MM.1S (cell line): ENCODE measurements around the gene BRMS1L.

Experiments used
- DNase-seq: peaks from one replicate; pipeline ENCODE4 v3.0.0-alpha.2; 2015
- H2AFZ ChIP-seq: fragments of 300-600 bp; sonication (generic); 2 replicates; pipeline ENCODE4 v1.6.0; 2016; ENCODE audit warnings: antibody characterized with exemption, low read length
- H3F3A ChIP-seq: fragments of 300-600 bp; sonication (generic); 2 replicates; pipeline ENCODE4 v1.6.1; 2016; ENCODE audit warnings: mild to moderate bottlenecking, antibody characterized with exemption, low read length, moderate library complexity, mixed read lengths; ENCODE audit not compliant: insufficient read depth
- H3K27ac ChIP-seq: fragments of 300-600 bp; sonication (generic); 2 replicates; pipeline ENCODE4 v1.5.1; 2016; ENCODE audit warnings: mild to moderate bottlenecking, low read length
- H3K27me3 ChIP-seq: fragments of 300-600 bp; sonication (generic); replicated peaks from 2 replicates; pipeline ENCODE4 v1.6.0; 2016; ENCODE audit warnings: low read length; ENCODE audit not compliant: insufficient read depth
- H3K36me3 ChIP-seq: fragments of 300-600 bp; sonication (generic); replicated peaks from 2 replicates; pipeline ENCODE4 v1.6.1; 2016; ENCODE audit warnings: mild to moderate bottlenecking, low read length, mixed read lengths; ENCODE audit not compliant: insufficient read depth
- H3K4me1 ChIP-seq: fragments of 300-600 bp; sonication (generic); 2 replicates; pipeline ENCODE4 v1.6.1; 2016; ENCODE audit warnings: low read length, mixed read lengths
- H3K4me2 ChIP-seq: fragments of 300-600 bp; sonication (generic); 2 replicates; pipeline ENCODE4 v1.6.0; 2016; ENCODE audit warnings: low read depth, low read length
- H3K4me3 ChIP-seq: fragments of 300-600 bp; sonication (generic); 2 replicates; pipeline ENCODE4 v1.5.1; 2016; ENCODE audit warnings: low read length, mixed read lengths
- H3K79me2 ChIP-seq: fragments of 300-600 bp; sonication (generic); 2 replicates; pipeline ENCODE4 v1.6.1; 2016; ENCODE audit warnings: mixed run types, low read length, mixed read lengths
- H3K9ac ChIP-seq: fragments of 300-600 bp; sonication (generic); 2 replicates; pipeline ENCODE4 v1.6.1; 2016; ENCODE audit warnings: low read length, mixed read lengths
- H3K9me2 ChIP-seq: fragments of 300-600 bp; sonication (generic); replicated peaks from 2 replicates; pipeline ENCODE4 v1.6.1; 2016; ENCODE audit warnings: mild to moderate bottlenecking, low read length, mixed read lengths; ENCODE audit not compliant: insufficient read depth
- H3K9me3 ChIP-seq: fragments of 300-600 bp; sonication (generic); replicated peaks from 2 replicates; pipeline ENCODE4 v1.6.1; 2016; ENCODE audit warnings: mild to moderate bottlenecking, low read length, mixed read lengths; ENCODE audit not compliant: insufficient read depth
- H4K20me1 ChIP-seq: fragments of 300-600 bp; sonication (generic); 2 replicates; pipeline ENCODE4 v1.6.1; 2016; ENCODE audit warnings: mild to moderate bottlenecking, low read length, moderate library complexity, mixed read lengths; ENCODE audit not compliant: insufficient read depth
- EZH2 ChIP-seq: fragments of 300-600 bp; sonication (generic); optimal IDR thresholded peaks from 2 replicates; pipeline ENCODE3; 2017; ENCODE audit warnings: low read depth, mild to moderate bottlenecking, antibody characterized with exemption, low read length, mixed read lengths
- EZH2phosphoT487 ChIP-seq: fragments of 300-600 bp; sonication (generic); IDR thresholded peaks from 2 replicates; pipeline ENCODE4 v1.6.1; 2018; ENCODE audit warnings: antibody characterized with exemption, low read length
- TF ChIP-seq, protein P1 (sequence below): fragments of 300-600 bp; sonication (generic); IDR thresholded peaks from 2 replicates; pipeline ENCODE4 v1.5.1; 2016; ENCODE audit warnings: antibody characterized with exemption, low read length, mixed read lengths

BRMS1L gene

DNA sequence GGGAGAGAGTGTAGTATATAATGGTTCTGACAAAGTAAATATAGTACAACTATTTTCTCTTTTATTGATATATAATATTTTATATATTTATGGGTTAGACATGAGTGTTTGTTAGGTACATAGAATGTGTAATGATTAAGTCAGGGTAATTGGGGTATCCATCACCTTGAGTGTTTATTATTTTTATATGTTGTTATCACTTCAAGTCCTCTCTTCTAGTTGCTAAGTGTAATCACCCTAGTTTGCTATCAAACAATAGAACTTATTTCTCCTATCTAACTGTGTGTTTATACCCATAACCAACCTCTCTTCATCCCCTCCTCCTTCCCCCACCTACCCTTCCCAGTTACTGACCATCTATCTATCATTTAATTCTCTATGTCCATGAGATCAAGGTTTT lies 64.2 kb downstream of the BRMS1L start:
- no peaks in the 10 kb centered on the region for H3K9me3 ChIP-seq
- H4K20me1 ChIP-seq, result no peaks in the 10 kb centered on the region
- TF ChIP-seq, protein P1, sequence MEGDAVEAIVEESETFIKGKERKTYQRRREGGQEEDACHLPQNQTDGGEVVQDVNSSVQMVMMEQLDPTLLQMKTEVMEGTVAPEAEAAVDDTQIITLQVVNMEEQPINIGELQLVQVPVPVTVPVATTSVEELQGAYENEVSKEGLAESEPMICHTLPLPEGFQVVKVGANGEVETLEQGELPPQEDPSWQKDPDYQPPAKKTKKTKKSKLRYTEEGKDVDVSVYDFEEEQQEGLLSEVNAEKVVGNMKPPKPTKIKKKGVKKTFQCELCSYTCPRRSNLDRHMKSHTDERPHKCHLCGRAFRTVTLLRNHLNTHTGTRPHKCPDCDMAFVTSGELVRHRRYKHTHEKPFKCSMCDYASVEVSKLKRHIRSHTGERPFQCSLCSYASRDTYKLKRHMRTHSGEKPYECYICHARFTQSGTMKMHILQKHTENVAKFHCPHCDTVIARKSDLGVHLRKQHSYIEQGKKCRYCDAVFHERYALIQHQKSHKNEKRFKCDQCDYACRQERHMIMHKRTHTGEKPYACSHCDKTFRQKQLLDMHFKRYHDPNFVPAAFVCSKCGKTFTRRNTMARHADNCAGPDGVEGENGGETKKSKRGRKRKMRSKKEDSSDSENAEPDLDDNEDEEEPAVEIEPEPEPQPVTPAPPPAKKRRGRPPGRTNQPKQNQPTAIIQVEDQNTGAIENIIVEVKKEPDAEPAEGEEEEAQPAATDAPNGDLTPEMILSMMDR, result no peak
- TF ChIP-seq EZH2phosphoT487, result no peak
- no peaks in the 10 kb centered on the region for H3K9me2 ChIP-seq
- H3K4me3 ChIP-seq, result no peak overlapping the region
- H3K27ac ChIP-seq, result no peak overlapping the region
- no peaks in the 10 kb centered on the region for H3K4me1 ChIP-seq
- no peaks in the 10 kb centered on the region for H3F3A ChIP-seq
- H3K79me2 ChIP-seq, result no peaks in the 10 kb centered on the region
- DNase-seq, result no peak
- no peaks in the 10 kb centered on the region for H3K36me3 ChIP-seq
- no peaks in the 10 kb centered on the region for H3K27me3 ChIP-seq
- H3K9ac ChIP-seq, result no peak overlapping the region
- no peak overlapping the region for H2AFZ ChIP-seq
- H3K4me2 ChIP-seq, result no peak overlapping the region

DNA sequence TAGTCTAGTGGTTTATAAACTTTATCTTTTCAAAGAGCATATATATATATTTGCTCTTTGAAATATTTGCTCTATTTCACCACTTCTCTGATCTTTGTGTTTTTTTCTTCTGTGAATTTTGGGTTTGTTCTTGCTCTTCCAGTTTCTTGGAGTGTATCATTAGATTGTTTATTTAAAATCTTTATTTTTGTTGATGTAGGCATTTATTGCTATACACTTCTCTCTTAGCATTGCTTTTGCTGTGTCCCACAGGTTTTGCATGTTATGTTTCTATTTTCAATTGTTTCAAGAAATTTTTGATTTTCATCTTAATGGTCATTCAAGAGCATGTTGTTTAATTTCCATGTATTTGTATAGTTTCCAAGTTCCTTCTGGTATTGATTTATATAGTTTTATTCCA lies 69.1 kb downstream of the BRMS1L start:
- no peak overlapping the region for H3K4me3 ChIP-seq
- TF ChIP-seq EZH2phosphoT487, result no peak
- no peak for TF ChIP-seq EZH2
- TF ChIP-seq, protein P1, result no peak

DNA sequence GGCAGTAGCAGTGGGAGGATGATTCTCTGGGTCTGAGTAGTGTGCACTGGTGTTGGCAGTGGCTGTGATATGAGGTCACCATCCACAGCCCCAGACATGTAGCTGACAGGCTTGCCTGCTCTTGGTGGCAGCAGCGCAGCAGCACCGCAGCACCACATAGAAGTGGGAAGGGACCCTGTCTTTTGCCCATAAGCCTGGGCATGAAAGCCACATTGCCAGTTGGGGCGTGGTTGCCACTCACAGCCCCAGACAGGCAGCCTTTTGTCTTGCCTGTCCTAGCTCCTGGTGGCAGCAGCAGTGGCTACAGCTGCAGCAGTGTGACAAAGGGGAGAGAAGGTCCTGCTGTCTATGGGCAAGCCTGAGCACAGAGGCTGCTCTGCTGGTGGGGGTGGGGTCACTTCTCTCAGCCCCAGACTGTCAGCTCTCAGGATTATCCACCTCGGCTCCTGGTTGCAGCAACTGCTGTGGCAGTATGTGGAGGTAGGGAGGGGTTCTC lies 71.5 kb downstream of the BRMS1L start:
- Histone ChIP-seq H3K9me2 (no peaks in the 10 kb centered on the region), H3K79me2 (no peaks in the 10 kb centered on the region), H3K27me3 (no peaks in the 10 kb centered on the region), H3K4me2 (no peak overlapping the region), H3K27ac (no peak overlapping the region), H3K9me3 (no peaks in the 10 kb centered on the region), H3K4me3 (no peak overlapping the region), H3K9ac (no peak overlapping the region), H3K4me1 (no peaks in the 10 kb centered on the region), H3K36me3 (no peaks in the 10 kb centered on the region), H4K20me1 (no peaks in the 10 kb centered on the region), H3F3A (no peaks in the 10 kb centered on the region), H2AFZ (no peak overlapping the region)
- no peak for TF ChIP-seq EZH2
- no peak for TF ChIP-seq EZH2phosphoT487
- no peak for DNase-seq

More for the DNA sequence above, 69.1 kb downstream of the BRMS1L start:
- Histone ChIP-seq H3K36me3 (no peaks in the 10 kb centered on the region), H3K9me2 (no peaks in the 10 kb centered on the region), H2AFZ (no peak overlapping the region), H3K79me2 (no peaks in the 10 kb centered on the region), H3K27me3 (no peaks in the 10 kb centered on the region), H3K27ac (no peak overlapping the region), H3F3A (no peaks in the 10 kb centered on the region), H3K4me1 (no peaks in the 10 kb centered on the region), H3K9me3 (no peaks in the 10 kb centered on the region), H4K20me1 (no peaks in the 10 kb centered on the region), H3K9ac (no peak overlapping the region), H3K4me2 (no peak overlapping the region)
- DNase-seq, result no peak

DNA sequence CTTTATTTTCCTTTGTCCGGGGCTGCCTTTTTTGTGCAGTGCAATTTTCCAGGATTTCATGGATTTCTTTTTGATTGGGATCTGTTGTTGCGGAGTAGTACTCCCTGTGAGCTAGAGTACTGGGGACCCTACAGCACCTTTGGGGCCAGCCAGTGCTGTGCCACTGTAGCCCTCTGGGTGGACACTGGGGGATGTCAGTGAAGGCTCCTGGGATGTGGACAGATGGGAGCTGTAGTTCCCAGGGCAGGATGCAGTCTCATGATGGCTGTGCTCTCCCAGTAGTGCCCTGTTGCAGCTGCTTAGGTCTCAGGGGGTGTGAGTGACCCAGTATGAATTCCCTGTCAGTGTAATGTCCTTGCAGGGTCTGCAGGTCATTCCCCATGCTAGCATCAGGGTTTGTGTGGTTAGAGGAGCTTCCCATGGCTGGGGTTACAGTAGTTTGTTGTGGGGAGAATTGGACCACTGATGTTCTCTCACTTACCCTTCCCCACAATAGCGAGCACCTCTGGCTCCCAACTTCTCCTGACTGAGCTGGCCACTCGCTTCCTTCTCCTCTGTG lies 72.2 kb downstream of the BRMS1L start:
- Histone ChIP-seq H3K4me2 (no peak overlapping the region), H3K9me2 (no peaks in the 10 kb centered on the region), H3K4me3 (no peak overlapping the region), H4K20me1 (no peaks in the 10 kb centered on the region), H3K4me1 (no peaks in the 10 kb centered on the region), H3F3A (no peaks in the 10 kb centered on the region), H3K79me2 (no peaks in the 10 kb centered on the region), H3K36me3 (no peaks in the 10 kb centered on the region), H3K27me3 (no peaks in the 10 kb centered on the region), H3K9me3 (no peaks in the 10 kb centered on the region), H3K9ac (no peak overlapping the region), H2AFZ (no peak overlapping the region), H3K27ac (no peak overlapping the region)
- TF ChIP-seq, protein P1, result no peak
- TF ChIP-seq EZH2phosphoT487 (no peak), EZH2 (no peak)
- no peak for DNase-seq
